ENCODE data around the gene RHOG.

- TF ChIP-seq CTCF (IDR thresholded peaks at IDR 0.05) (no peak), POLR2A (IDR thresholded peaks at IDR 0.05) (no peak)
These were observed 57.8 kb downstream of the RHOG start for GRCh38 chr11:3782963-3783362.
